ENCODE results near the gene ST7L. TPM values are rescaled to one million over a fixed set of nuclear protein-coding genes. Genes with fewer than 3 reads are reported as not detected.

Gene ST7L
- total RNA-seq, 2 experiments from 2014 or later, result 11.2 to 15.4 TPM

GRCh38 chr1:112520166-112520565 lies 98.8 kb downstream of the ST7L start:
- Mint-ChIP-seq H3K27ac (no peak overlapping the region), H3K27me3 (no peaks in the 10 kb centered on the region), H3K36me3 (no peaks in the 10 kb centered on the region), H3K4me1 (ENCODE audit: low read depth) (no peaks in the 10 kb centered on the region), H3K9me3 (no peaks in the 10 kb centered on the region), H3K4me3 (no peak overlapping the region)
- intact Hi-C loops (cut with micrococcal nuclease), result no loop called here
- POLR2A ChIA-PET, result no interaction called here
- CTCF ChIA-PET, result no interaction called here
- no peak for DNase-seq

- Mint-ChIP-seq H3K4me1 (ENCODE audit: low read depth) (no peaks in the 10 kb centered on the region), H3K27me3 (no peaks in the 10 kb centered on the region), H3K36me3 (no peaks in the 10 kb centered on the region), H3K4me3 (no peak overlapping the region), H3K9me3 (no peaks in the 10 kb centered on the region), H3K27ac (no peak overlapping the region)
- POLR2A ChIA-PET, result no interaction called here
- CTCF ChIA-PET, result no interaction called here
- no peak for DNase-seq
- intact Hi-C loops (cut with micrococcal nuclease), result no loop called here
These were observed 100.8 kb downstream of the ST7L start for GRCh38 chr1:112518186-112518585.

- intact Hi-C loops (cut with micrococcal nuclease), result no loop called here
- CTCF ChIA-PET, result interaction anchor here (1.2 kb wide), 1 partner anchor 16 kb away, joined by 4 read pairs; no protein-coding TSS in a partner anchor
- Mint-ChIP-seq H3K27ac (no peak overlapping the region), H3K4me3 (no peak overlapping the region), H3K36me3 (no peaks in the 10 kb centered on the region), H3K9me3 (no peaks in the 10 kb centered on the region), H3K4me1 (ENCODE audit: low read depth) (no peaks in the 10 kb centered on the region), H3K27me3 (no peaks in the 10 kb centered on the region)
- DNase-seq, result no peak
- POLR2A ChIA-PET, result no interaction called here
These were observed 101.3 kb downstream of the ST7L start for GRCh38 chr1:112517646-112518045.

GRCh38 chr1:112517231-112517630 lies 101.7 kb downstream of the ST7L start:
- Mint-ChIP-seq H3K4me1 (ENCODE audit: low read depth) (no peaks in the 10 kb centered on the region), H3K9me3 (no peaks in the 10 kb centered on the region), H3K4me3 (no peak overlapping the region), H3K27me3 (no peaks in the 10 kb centered on the region), H3K36me3 (no peaks in the 10 kb centered on the region), H3K27ac (no peak overlapping the region)
- intact Hi-C loops (cut with micrococcal nuclease), result no loop called here
- ChIA-PET CTCF (interaction anchor here (1.2 kb wide), 1 partner anchor 15 kb away, joined by 4 read pairs; no protein-coding TSS in a partner anchor), POLR2A (no interaction called here)
- no peak for DNase-seq

- H3K27ac Mint-ChIP-seq, result no peak overlapping the region
- CTCF ChIA-PET, result no interaction called here
- POLR2A ChIA-PET, result no interaction called here
- H3K36me3 Mint-ChIP-seq, result no peaks in the 10 kb centered on the region
- intact Hi-C loops (cut with micrococcal nuclease), result no loop called here
- H3K4me3 Mint-ChIP-seq, result no peak overlapping the region
- DNase-seq, result no peak
- H3K9me3 Mint-ChIP-seq, result no peaks in the 10 kb centered on the region
- H3K27me3 Mint-ChIP-seq, result no peaks in the 10 kb centered on the region
- H3K4me1 Mint-ChIP-seq (ENCODE audit: low read depth), result no peaks in the 10 kb centered on the region
These were observed 102.8 kb downstream of the ST7L start for GRCh38 chr1:112516141-112516540.

- ChIA-PET CTCF (interaction anchor here (1.4 kb wide), 1 partner anchor 13 kb away, joined by 5 read pairs; no protein-coding TSS in a partner anchor), POLR2A (no interaction called here)
- Mint-ChIP-seq H3K36me3 (no peaks in the 10 kb centered on the region), H3K4me3 (no peak overlapping the region), H3K4me1 (ENCODE audit: low read depth) (no peaks in the 10 kb centered on the region), H3K9me3 (no peaks in the 10 kb centered on the region), H3K27ac (no peak overlapping the region), H3K27me3 (no peaks in the 10 kb centered on the region)
- intact Hi-C loops (cut with micrococcal nuclease), result no loop called here
- DNase-seq, result no peak
These were observed 103.5 kb downstream of the ST7L start for GRCh38 chr1:112515311-112516009.

- Mint-ChIP-seq H3K4me1 (ENCODE audit: low read depth) (no peaks in the 10 kb centered on the region), H3K9me3 (no peaks in the 10 kb centered on the region), H3K36me3 (no peaks in the 10 kb centered on the region), H3K27me3 (no peaks in the 10 kb centered on the region), H3K27ac (no peak overlapping the region), H3K4me3 (no peak overlapping the region)
- intact Hi-C loops (cut with micrococcal nuclease), result no loop called here
- ChIA-PET CTCF (interaction anchor here (0.6 to 1.4 kb wide), 2 partner anchors 13 to 1605 kb away, joined by 3 to 5 read pairs; no protein-coding TSS in a partner anchor), POLR2A (no interaction called here)
- DNase-seq, result no peak
These were observed 104.0 kb downstream of the ST7L start for GRCh38 chr1:112514901-112515300.

- intact Hi-C loops (cut with micrococcal nuclease), result no loop called here
- Mint-ChIP-seq H3K27ac (no peak overlapping the region), H3K4me3 (no peak overlapping the region), H3K27me3 (peaks cover 2% of the 10 kb centered on the region), H3K9me3 (no peaks in the 10 kb centered on the region), H3K4me1 (ENCODE audit: low read depth) (peaks cover 2% of the 10 kb centered on the region), H3K36me3 (no peaks in the 10 kb centered on the region)
- no peak for DNase-seq
- CTCF ChIA-PET, result interaction anchor here (1.1 to 2.0 kb wide), 2 partner anchors 9 to 11 kb away, joined by 3 to 5 read pairs; no protein-coding TSS in a partner anchor
- POLR2A ChIA-PET, result no interaction called here
These were observed 105.7 kb downstream of the ST7L start for GRCh38 chr1:112513112-112513870.

- Mint-ChIP-seq H3K9me3 (no peaks in the 10 kb centered on the region), H3K36me3 (no peaks in the 10 kb centered on the region), H3K4me3 (no peak overlapping the region), H3K27ac (no peak overlapping the region), H3K27me3 (peaks cover 8% of the 10 kb centered on the region), H3K4me1 (ENCODE audit: low read depth) (peaks cover 2% of the 10 kb centered on the region)
- ChIA-PET POLR2A (no interaction called here), CTCF (interaction anchor here (0.6 to 2.0 kb wide), 2 partner anchors 10 to 34 kb away, joined by 3 to 5 read pairs; no protein-coding TSS in a partner anchor)
- DNase-seq, result no peak
- intact Hi-C loops (cut with micrococcal nuclease), result no loop called here
These were observed 107.0 kb downstream of the ST7L start for GRCh38 chr1:112511897-112512296.

GRCh38 chr1:112510340-112510739 lies 108.6 kb downstream of the ST7L start:
- intact Hi-C loops (cut with micrococcal nuclease), result no loop called here
- Mint-ChIP-seq H3K4me3 (no peak overlapping the region), H3K9me3 (no peaks in the 10 kb centered on the region), H3K36me3 (no peaks in the 10 kb centered on the region), H3K4me1 (ENCODE audit: low read depth) (peaks cover 2% of the 10 kb centered on the region), H3K27me3 (peaks cover 10% of the 10 kb centered on the region), H3K27ac (no peak overlapping the region)
- DNase-seq, result no peak
- ChIA-PET POLR2A (interaction anchor here (0.6 kb wide), 1 partner anchor 1062 kb away, joined by 5 read pairs; no protein-coding TSS in a partner anchor), CTCF (no interaction called here)

GRCh38 chr1:112509660-112510178 lies 109.2 kb downstream of the ST7L start:
- Mint-ChIP-seq H3K4me3 (peak overlapping the region; percentile 35), H3K9me3 (no peaks in the 10 kb centered on the region), H3K27ac (no peak overlapping the region), H3K27me3 (peaks cover 10% of the 10 kb centered on the region), H3K4me1 (ENCODE audit: low read depth) (peaks cover 2% of the 10 kb centered on the region), H3K36me3 (no peaks in the 10 kb centered on the region)
- ChIA-PET CTCF (interaction anchor here (1.0 kb wide), 1 partner anchor 119 kb away, joined by 3 read pairs; no protein-coding TSS in a partner anchor), POLR2A (interaction anchor here (0.6 kb wide), 1 partner anchor 1062 kb away, joined by 5 read pairs; no protein-coding TSS in a partner anchor)
- no peak for DNase-seq
- intact Hi-C loops (cut with micrococcal nuclease), result loop anchor here (10.0 kb wide), 1 partner anchor 165 kb away; the partner anchor contains the start of gene MOV10

GRCh38 chr1:112509005-112509659 lies 109.8 kb downstream of the ST7L start:
- POLR2A ChIA-PET, result interaction anchor here (1.5 kb wide), 1 partner anchor 118 kb away, joined by 4 read pairs; no protein-coding TSS in a partner anchor
- H3K27me3 Mint-ChIP-seq, result peaks cover 12% of the 10 kb centered on the region
- H3K9me3 Mint-ChIP-seq, result no peaks in the 10 kb centered on the region
- DNase-seq, result peak; percentile 22
- intact Hi-C loops (cut with micrococcal nuclease), result loop anchor here (10.0 kb wide), 1 partner anchor 166 kb away; the partner anchor contains the start of gene MOV10
- H3K4me1 Mint-ChIP-seq (ENCODE audit: low read depth), result peaks cover 2% of the 10 kb centered on the region
- H3K27ac Mint-ChIP-seq, result no peak overlapping the region
- CTCF ChIA-PET, result interaction anchor here (1.0 kb wide), 1 partner anchor 118 kb away, joined by 3 read pairs; no protein-coding TSS in a partner anchor
- H3K4me3 Mint-ChIP-seq, result peak overlapping the region; percentile 35
- H3K36me3 Mint-ChIP-seq, result no peaks in the 10 kb centered on the region

Data from activated CD4-positive, alpha-beta memory T cell treated with anti-CD3 and anti-CD28 coated beads for 36 hours (primary cell).